Measurements from ENCODE around the gene CSRP1. TPM values are rescaled to one million over a fixed set of nuclear protein-coding genes. Genes with fewer than 3 reads are reported as not detected.

The CSRP1 gene
- total RNA-seq, 1 donor from 2014 or later = 6.2 TPM

GRCh38 chr1:201488830-201489589, 17.9 kb downstream of the CSRP1 start:
- no peak for DNase-seq
- H3K27ac Mint-ChIP-seq (ENCODE audit: unreplicated experiment) = no peak overlapping the region

DNA sequence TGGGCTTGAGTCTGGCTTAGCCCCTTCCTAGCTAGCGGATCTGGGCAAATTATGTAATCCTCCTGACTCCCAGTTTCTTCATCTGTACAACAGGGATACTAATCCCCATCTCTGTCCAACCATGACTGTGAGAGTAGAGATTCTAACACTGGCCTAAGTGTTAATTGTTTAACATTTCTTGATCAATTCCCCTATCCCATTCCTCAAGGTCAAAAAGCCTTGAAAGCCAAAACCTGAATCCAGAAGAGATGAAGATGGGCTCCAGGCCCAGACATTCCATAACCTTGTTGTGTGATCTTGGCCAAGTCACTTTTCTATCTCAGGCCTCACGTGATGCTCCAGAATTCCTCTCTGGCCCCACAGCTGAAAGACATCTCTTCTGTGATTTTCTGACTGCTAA, 19.2 kb downstream of the CSRP1 start:
- no peaks in the 10 kb centered on the region for H3K4me1 Mint-ChIP-seq (ENCODE audit: low read depth, unreplicated experiment)
- peaks cover 1% of the 10 kb centered on the region for H3K27me3 Mint-ChIP-seq (ENCODE audit: unreplicated experiment)
- H3K36me3 Mint-ChIP-seq (ENCODE audit: unreplicated experiment) = no peaks in the 10 kb centered on the region
- DNase-seq = no peak
- no peak for TF ChIP-seq CTCF (IDR thresholded peaks at IDR 0.05; ENCODE audit: partially characterized antibody, unreplicated experiment)
- H3K9me3 Mint-ChIP-seq (ENCODE audit: unreplicated experiment) = peaks cover 4% of the 10 kb centered on the region
- no peak overlapping the region for H3K4me3 Mint-ChIP-seq (ENCODE audit: unreplicated experiment)
- H3K27ac Mint-ChIP-seq (ENCODE audit: unreplicated experiment) = no peak overlapping the region

More at GRCh38 chr1:201488830-201489589, 17.9 kb downstream of the CSRP1 start:
- Mint-ChIP-seq H3K4me1 (ENCODE audit: low read depth, unreplicated experiment) (peaks cover under 1% of the 10 kb centered on the region), H3K9me3 (ENCODE audit: unreplicated experiment) (peaks cover 4% of the 10 kb centered on the region), H3K27me3 (ENCODE audit: unreplicated experiment) (peaks cover 1% of the 10 kb centered on the region), H3K4me3 (ENCODE audit: unreplicated experiment) (no peak overlapping the region), H3K36me3 (ENCODE audit: unreplicated experiment) (no peaks in the 10 kb centered on the region)
- no peak for TF ChIP-seq CTCF (IDR thresholded peaks at IDR 0.05; ENCODE audit: partially characterized antibody, unreplicated experiment)

- no peak overlapping the region for H3K27ac Mint-ChIP-seq (ENCODE audit: unreplicated experiment)
- no peak for TF ChIP-seq CTCF (IDR thresholded peaks at IDR 0.05; ENCODE audit: partially characterized antibody, unreplicated experiment)
- H3K27me3 Mint-ChIP-seq (ENCODE audit: unreplicated experiment) = peaks cover 4% of the 10 kb centered on the region
These were observed 20.7 kb downstream of the CSRP1 start for GRCh38 chr1:201486187-201486586.

DNA sequence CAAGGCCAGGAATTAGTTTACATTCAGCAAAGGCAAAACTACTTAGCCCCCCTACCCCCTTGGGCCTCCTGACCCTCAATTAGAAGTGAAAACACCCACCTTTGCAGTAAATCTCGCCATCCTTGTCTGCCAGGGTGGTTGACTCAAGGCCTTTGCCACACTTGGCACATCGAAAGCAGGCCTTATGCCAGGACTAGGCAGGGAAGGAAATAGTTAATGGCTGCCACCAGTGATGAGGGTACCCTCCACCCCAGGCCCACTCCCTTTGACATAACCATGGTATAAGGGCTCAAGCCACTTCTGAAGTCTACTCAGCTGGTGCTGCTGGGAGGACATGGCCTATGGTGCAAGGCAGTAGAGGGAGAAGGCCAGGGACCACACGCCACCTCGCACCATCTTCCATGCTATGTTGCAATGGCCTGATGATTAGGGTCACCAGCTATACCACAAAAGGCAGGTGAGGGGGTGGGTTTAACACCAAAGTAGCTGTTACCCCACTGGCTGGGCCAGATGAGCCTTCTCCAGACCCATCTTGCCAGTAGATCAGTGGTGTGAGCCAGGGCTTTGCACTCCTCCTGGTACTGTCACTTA, 21.6 kb downstream of the CSRP1 start:
- H3K4me1 Mint-ChIP-seq (ENCODE audit: low read depth, unreplicated experiment) = peaks cover 2% of the 10 kb centered on the region
- peaks cover 8% of the 10 kb centered on the region for H3K9me3 Mint-ChIP-seq (ENCODE audit: unreplicated experiment)
- no peak overlapping the region for H3K4me3 Mint-ChIP-seq (ENCODE audit: unreplicated experiment)
- no peak overlapping the region for H3K27ac Mint-ChIP-seq (ENCODE audit: unreplicated experiment)
- no peak for DNase-seq
- no peaks in the 10 kb centered on the region for H3K36me3 Mint-ChIP-seq (ENCODE audit: unreplicated experiment)
- H3K27me3 Mint-ChIP-seq (ENCODE audit: unreplicated experiment) = peaks cover 9% of the 10 kb centered on the region
- no peak for TF ChIP-seq CTCF (IDR thresholded peaks at IDR 0.05; ENCODE audit: partially characterized antibody, unreplicated experiment)

More at GRCh38 chr1:201486187-201486586, 20.7 kb downstream of the CSRP1 start:
- Mint-ChIP-seq H3K4me3 (ENCODE audit: unreplicated experiment) (no peak overlapping the region), H3K36me3 (ENCODE audit: unreplicated experiment) (no peaks in the 10 kb centered on the region), H3K4me1 (ENCODE audit: low read depth, unreplicated experiment) (peaks cover under 1% of the 10 kb centered on the region), H3K9me3 (ENCODE audit: unreplicated experiment) (peaks cover 4% of the 10 kb centered on the region)
- no peak for DNase-seq

- Mint-ChIP-seq H3K27ac (ENCODE audit: unreplicated experiment) (no peak overlapping the region), H3K9me3 (ENCODE audit: unreplicated experiment) (peaks cover 6% of the 10 kb centered on the region), H3K36me3 (ENCODE audit: unreplicated experiment) (no peaks in the 10 kb centered on the region), H3K4me1 (ENCODE audit: low read depth, unreplicated experiment) (peaks cover 2% of the 10 kb centered on the region), H3K27me3 (ENCODE audit: unreplicated experiment) (peaks cover 9% of the 10 kb centered on the region), H3K4me3 (ENCODE audit: unreplicated experiment) (no peak overlapping the region)
- DNase-seq = no peak
- TF ChIP-seq CTCF (IDR thresholded peaks at IDR 0.05; ENCODE audit: partially characterized antibody, unreplicated experiment) = no peak
These were observed 23.5 kb downstream of the CSRP1 start for GRCh38 chr1:201483373-201483949.

Data from glutamatergic neuron (in vitro differentiated cells).